ENCODE data around the gene PHYHIPL.
A peak's percentile ranks its signal among the peaks of the same experiment; 100 is the strongest.

PHYHIPL gene

GRCh38 chr10:59258890-59259289, 82.4 kb downstream of the PHYHIPL start:
- DNase-seq: peak; percentile 22 to 29

GRCh38 chr10:59265141-59265540, 88.7 kb downstream of the PHYHIPL start:
- DNase-seq: no peak

- no peak for DNase-seq
These were observed 89.9 kb downstream of the PHYHIPL start for GRCh38 chr10:59266321-59266720.

GRCh38 chr10:59268460-59268859, 92.0 kb downstream of the PHYHIPL start:
- no peak for DNase-seq

GRCh38 chr10:59269651-59270050, 93.2 kb downstream of the PHYHIPL start:
- DNase-seq: no peak

- DNase-seq: no peak
These were observed 94.0 kb downstream of the PHYHIPL start for GRCh38 chr10:59270492-59270891.

GRCh38 chr10:59271160-59271559, 94.7 kb downstream of the PHYHIPL start:
- no peak for DNase-seq

GRCh38 chr10:59272061-59272460, 95.6 kb downstream of the PHYHIPL start:
- no peak for DNase-seq

- no peak for DNase-seq
These were observed 97.0 kb downstream of the PHYHIPL start for GRCh38 chr10:59273445-59273844.

GRCh38 chr10:59276133-59276532, 99.7 kb downstream of the PHYHIPL start:
- no peak for DNase-seq

GRCh38 chr10:59276919-59277318, 100.5 kb downstream of the PHYHIPL start:
- no peak for DNase-seq

GRCh38 chr10:59279476-59279875, 103.0 kb downstream of the PHYHIPL start:
- no peak for DNase-seq

- no peak for DNase-seq
These were observed 103.6 kb downstream of the PHYHIPL start for GRCh38 chr10:59279991-59280505.

GRCh38 chr10:59281861-59282260, 105.4 kb downstream of the PHYHIPL start:
- no peak for DNase-seq

- DNase-seq: no peak
These were observed 107.1 kb downstream of the PHYHIPL start for GRCh38 chr10:59283456-59284091.

GRCh38 chr10:59284118-59284975, 107.9 kb downstream of the PHYHIPL start:
- DNase-seq: no peak

GRCh38 chr10:59285073-59285472, 108.6 kb downstream of the PHYHIPL start:
- no peak for DNase-seq

GRCh38 chr10:59285848-59286247, 109.4 kb downstream of the PHYHIPL start:
- no peak for DNase-seq

GRCh38 chr10:59287587-59288255, 111.3 kb downstream of the PHYHIPL start:
- DNase-seq: no peak

- no peak for DNase-seq
These were observed 113.4 kb downstream of the PHYHIPL start for GRCh38 chr10:59289853-59290252.

- no peak for DNase-seq
These were observed 114.0 kb downstream of the PHYHIPL start for GRCh38 chr10:59290448-59290847.

Measured in SHP77 (cell line).